HG02970 (cell line): ENCODE results near the gene SLC25A36.
"Not testable (repeated sequence)": the region's sequence is repeated elsewhere in the genome, so short reads cannot be mapped to it uniquely, and the experiment has no call there.

Experiments
- ATAC-seq: cut with Tn5 transposase; IDR thresholded peaks from one replicate; pipeline ENCODE4 v1.9.1; 2021; ENCODE audit warnings: mild to moderate bottlenecking, moderate library complexity, moderate number of reproducible peaks; ENCODE audit not compliant: unreplicated experiment, low FRiP score

Gene SLC25A36

DNA sequence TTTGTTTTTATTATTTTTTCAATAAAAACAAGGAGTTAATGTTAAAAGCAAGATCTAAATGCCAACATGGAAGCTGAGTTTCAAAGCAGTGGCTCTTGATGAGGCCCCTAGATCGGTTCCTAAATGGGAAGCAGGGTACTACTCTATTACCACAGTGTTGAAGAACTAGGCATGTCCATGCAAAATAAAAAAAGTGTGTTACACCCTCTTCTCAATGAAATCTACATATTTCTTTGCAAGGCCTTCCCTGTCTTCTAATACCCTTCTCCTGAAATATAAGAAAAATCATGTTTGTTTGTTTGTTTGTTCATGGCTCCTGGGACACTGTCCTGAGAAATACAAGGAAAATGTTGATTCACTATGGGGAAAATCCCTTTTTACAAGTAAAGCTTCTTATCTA, 12.2 kb upstream of the SLC25A36 start:
- ATAC-seq = no peak

DNA sequence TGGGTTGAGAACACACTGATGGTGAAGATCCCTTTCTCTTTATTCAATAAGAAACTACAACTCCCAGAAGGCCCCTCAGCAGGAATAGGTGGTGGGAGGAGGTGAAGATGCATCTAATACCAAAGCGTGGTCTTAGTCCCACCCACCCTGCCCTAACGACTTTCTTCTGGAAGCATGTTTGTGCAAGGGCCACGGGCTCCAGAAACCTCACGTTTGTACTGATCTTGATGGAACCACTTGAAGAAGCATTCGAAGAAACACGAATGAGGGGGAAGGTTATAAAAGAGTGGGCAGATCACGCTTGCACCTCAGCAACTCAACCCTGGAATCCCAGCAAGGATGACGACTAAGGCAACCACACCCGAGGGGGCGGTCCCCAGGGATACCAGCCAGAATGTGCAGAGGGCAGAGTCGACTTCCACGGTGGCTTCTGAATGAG, 10.6 kb upstream of the SLC25A36 start:
- no peak for ATAC-seq

DNA sequence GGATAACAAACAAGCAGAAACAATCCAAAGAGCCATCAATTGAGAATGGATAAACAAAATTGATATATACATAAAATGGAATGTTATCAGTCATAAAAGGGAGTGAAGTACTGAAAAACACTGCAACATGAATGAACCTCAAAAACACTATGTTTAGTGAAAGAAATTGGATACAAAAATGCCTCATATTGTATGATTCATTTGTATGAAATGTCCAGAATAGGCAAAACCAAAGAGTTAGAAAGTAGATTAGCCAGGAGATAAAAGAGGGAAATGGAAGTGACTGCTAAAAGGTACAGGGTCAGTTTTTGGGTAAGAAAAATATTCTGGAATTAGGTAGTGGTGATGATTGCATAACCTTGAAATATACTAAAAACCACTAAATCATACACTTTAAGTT, 9.8 kb upstream of the SLC25A36 start:
- ATAC-seq = no peak

DNA sequence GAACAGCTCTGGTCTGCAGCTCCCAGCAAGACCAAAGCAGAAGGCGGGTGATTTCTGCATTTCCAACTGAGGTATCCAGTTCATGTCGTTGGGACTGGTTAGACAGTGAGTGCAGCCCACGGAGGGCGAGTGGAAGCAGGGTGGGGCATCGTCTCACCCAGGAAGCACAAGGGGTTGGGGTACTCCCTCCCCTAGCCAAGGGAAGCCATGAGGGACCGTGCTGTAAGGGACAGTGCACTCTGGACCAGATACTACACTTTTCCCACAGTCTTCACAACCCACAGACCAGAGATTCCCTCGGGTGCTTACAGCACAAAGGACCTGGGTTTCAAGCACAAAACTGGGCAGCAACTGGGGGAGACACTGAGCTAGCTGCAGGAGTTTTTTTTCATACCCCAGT, 8.5 kb upstream of the SLC25A36 start:
- no peak for ATAC-seq

DNA sequence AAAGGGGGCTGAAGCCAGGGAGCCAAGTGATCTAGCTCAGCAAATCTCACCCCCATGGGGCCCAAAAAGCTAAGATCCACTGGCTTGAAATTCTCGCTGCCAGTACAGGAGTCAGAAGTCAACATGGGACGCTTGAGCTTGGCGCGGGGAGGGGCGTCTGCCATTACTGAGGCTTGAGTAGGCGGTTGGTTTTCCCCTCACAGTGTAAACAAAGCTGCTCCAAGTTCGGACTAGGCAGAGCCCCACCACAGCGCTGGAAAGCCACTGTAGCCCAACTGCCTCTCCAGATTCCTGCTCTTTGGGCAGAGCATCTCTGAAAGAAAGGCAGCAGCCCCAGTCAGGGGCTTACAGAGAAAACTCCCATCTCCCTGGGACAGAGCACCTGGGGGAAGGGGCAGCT, 8.1 kb upstream of the SLC25A36 start:
- ATAC-seq = no peak

DNA sequence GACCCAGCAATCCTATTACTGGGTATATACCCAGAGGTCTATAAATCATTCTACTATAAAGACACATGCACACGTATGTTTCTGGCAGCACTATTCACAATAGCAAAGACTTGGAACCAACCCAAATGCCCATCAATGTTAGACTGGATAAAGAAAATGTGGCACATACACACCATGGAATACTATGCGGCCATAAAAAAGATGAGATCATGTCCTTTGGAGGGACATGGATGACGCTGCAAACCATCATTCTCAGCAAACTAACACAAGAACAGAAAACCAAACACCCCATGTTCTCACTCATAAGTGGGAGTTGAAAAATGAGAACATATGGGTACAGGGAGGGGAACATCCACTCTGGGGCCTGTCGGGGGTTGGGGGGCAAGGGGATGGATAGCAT, 2.3 kb upstream of the SLC25A36 start:
- ATAC-seq = not testable (repeated sequence)

DNA sequence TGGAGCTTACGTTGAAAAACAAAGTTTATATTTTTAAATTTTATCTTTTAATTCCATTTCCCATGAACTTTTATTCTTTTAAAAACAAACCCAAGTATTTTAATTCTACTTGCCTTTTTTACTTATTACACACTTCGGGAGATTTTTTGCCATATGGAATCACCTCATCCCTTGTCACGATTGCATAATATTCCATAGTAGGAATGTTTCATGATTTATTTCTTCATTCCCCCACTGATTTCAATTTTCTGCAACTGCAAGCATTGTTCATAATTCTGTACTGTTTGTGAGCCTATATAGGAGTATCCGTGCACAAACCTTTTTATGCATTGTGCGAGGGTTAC, 574 bp upstream of the SLC25A36 start:
- ATAC-seq = no peak

DNA sequence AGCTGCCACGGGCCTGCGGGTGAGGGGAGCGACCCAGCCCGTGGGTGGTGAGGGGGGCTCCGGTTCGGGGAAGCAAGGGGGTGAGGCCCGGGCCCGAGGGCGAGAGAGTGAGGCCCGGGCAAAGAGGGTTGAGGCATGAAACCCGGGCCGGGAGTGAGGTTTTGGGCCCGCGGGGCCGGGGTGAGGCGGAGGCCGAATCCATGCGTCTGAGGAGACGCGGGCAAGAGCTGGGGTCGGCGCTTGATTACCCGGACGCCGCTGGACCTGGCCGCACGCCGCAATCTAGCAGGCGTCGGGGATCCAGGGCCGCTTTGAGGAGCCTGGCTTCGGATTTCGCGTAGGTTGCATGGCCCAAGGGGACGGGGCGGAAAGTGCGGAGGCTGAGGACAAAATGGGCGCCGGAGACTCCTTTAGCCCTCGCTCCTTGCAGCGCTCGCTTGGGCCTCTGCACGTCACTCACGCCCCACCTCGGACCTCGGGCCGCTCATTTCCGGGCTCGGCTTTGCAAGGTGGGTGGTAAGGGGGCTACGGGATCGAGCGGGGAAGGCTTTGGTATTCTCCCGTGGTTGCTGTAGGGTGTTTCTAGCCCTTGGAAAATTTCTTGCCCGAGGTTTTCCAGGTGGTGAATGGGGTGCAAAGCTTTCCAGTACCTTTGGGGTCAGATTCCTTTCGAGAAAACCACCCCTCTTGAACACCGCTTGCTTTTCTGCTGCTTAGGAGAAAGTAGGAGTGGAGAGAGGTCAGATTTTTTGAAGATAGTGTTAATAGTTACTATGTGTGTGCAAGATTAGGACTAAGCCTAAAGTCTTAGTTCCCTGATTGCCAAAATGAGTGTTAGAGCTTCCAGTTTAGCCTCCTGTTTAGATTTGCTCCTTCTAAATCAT, 827 bp downstream of the SLC25A36 start:
- peak; percentile 43 for ATAC-seq

DNA sequence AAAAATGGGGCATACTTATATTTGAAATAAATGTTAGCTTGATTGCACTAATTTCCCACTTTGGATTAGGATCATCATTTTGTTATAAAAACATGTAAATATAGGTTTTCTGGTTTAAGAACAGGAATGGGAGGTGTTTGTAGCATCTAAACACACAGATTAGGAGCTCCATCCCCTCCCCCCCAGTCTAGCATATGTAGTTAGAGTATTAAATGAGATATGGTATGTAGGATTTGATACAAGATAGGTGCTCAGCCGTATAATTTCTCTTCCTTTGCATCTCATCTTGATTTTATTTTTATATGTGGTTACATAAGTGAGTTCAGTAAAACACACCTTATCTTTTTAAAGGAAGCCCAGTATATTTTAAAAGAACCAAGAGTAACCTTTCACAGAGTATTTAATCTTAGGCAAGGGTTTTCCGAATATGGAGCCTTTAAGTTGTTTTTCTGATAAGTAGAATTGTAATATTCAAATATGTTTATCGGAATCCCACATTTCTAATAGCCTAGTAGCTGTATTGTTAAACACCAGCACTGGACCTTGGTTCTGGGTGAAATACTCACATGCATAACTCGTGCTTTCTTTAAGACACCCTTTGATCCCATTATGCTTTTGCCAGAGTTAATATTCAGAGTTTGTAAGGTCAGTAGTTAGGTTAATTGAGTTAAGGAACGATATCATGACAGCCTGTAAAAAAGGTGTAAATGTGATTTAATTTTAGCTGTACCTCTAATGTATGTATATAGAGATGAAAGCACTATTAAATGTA, 2.3 kb downstream of the SLC25A36 start:
- ATAC-seq = no peak

DNA sequence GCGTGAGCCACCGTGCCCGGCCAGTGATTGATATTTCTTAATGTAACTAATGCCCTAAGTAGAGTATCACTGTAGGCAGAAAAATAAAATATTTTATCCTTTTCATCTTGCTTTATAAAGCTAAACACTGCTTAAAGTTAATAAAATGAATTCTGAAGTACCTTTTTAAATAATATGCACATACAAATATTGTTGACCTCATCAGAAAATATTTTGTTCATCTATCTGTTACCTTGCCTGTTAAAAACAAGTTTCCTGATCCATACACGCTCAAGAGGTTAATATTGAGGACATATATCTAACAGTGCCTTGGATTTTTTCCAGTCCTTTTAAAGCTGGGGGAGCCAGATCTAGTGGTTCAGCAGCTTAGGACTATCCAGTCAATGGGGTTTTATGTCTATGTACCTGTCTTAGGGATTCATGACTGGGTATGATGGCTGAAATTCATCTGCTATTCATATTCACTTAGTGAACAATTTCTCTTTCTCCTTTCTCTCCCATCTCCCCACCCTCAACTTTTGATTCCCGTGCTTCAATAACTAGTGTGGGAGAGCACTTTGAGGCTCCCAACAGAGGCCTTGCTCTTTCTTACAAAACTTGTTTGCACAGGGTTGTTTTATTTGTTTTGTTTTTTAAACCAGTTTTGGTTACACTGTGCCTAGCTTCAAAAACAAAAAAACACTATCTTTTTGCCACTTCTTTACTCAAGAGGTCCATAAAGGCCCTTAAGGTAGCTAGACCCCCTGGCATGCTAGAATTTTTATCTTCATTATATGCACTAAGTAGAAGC, 7.0 kb downstream of the SLC25A36 start:
- ATAC-seq = no peak

DNA sequence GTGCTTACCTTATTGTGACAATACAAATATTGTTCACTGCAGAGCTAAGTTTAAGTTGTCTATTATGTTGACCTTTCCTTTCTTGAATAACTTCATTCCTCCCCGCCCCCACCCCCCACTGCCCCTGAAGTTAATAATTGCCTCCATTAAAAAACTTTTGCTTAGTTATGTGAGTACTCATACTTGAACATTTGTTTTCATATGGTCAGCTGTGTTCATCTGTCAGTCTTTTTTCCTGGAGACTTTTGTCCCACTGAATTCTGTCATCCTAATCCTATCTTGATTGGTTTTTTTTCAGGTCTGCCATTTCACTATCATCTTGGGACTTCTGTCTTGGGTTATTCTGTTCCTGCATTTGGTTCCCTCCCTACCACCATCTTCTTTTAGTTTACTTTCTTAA, 8.5 kb downstream of the SLC25A36 start:
- no peak for ATAC-seq

DNA sequence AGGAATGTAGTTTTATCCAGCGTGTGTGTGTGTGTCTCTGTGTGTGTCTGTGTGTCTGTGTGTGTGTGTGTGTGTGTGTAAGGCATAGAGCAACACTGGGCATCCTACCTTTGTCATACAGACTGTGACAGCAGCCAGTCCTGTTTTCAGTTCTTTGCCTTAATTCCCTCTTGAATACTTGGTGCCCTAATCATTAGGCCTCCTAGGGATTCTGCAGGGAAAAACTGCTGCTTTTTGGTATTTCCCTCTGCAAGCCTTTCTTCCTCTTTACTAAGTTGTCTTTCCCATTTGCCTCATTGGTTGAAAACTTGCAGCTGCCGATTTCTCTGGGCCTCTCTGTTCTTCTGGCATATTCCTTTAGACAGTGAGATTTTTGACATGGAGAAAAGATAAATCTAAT, 9.2 kb downstream of the SLC25A36 start:
- ATAC-seq = no peak

DNA sequence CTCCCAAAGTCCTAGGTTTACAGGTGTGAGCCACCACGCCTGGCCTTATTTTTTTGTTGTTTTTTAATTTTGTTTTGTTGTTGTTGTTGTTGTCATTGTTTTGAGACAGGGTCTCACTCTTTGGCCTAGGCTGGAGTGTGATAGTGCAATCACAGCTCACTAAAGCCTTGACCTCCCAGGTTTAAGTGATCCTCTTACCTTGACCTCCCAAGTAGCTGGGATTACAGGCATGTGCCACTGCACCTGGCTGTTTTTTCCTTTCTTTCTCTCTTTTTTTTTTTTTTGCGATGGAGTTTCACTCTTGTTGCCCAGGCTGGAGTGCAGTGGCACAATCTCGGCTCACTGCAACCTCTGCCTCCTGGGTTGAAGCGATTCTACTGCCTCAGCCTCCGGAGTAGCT, 10.1 kb downstream of the SLC25A36 start:
- ATAC-seq = not testable (repeated sequence)

DNA sequence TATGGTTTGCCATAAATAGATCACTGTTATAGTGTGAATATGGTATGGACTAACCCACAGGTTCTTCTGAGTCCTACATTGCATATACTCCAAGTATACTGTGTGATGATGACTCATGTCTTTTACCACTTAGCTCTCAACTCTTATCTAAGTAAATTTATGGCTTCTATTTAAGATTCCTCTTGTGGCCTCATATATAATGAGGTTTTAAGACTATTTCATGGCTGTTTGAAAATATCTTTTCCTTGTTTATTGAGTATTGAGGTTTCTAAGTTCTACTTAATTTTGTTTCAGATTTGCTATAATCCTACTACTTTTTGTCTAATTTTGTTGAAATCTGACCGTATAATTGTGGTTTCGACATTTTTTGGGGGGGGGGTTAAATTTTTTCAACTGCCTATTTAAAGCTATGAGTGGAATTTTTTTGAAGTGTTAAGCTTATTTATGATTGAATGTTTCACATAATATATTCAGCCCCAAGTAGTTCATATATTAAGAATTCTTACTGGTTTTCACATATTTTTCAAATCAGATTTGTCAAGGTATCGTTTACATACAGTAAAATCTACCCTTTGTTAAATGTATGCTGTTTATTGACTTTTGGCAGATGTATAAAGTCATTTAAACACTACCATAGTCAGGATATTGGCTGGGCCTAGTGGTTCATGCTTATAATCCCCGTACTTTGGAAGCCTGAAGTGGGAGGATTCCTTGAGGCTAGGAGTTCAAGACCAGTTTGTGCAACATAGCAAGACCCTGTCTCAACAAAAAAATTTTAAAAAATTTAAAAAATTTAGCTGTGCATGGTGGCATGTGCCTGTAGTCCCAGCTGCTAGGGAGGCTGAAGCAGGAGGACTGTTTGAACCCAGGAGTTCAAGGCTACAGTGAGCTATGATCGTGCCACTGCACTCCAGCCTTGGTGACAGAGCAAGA, 11.7 kb downstream of the SLC25A36 start:
- ATAC-seq = no peak

DNA sequence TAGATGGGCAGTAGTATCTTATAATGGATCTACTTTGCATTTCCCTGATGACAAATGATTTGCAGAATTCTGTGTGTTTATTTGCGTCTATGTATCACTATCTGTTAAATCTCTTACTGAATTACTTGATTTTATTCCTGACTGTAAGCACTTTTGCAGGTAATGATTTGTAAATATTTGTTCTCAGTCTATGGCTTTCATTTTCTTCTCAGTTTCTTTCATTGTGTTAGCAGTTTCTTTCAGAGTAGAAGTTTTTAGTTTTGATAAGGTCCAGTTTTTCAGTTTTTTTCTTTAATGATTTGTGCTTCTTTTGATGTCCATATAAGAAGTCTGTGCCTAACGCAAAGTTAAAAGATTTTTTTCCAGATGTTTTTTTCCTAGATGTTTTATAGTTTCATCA, 12.9 kb downstream of the SLC25A36 start:
- no peak for ATAC-seq

DNA sequence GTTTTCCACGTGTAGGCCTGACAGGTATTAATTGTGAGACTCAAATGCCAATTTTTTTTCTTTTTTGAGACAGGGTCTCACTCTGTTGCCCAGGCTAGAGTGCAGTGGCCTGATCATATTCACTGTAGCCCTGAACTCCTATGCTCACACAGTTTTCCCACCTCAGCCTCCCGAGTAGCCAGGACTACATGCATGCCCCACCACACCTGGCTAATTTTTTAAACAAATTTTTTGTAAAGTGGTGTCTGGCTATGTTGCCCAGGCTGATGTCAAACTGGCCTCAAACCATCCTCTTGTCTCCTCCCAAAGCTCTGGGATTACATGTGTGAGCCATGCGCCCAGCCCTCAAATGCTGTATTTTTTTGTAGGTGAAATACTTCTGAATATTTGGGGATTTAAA, 14.0 kb downstream of the SLC25A36 start:
- ATAC-seq = no peak

DNA sequence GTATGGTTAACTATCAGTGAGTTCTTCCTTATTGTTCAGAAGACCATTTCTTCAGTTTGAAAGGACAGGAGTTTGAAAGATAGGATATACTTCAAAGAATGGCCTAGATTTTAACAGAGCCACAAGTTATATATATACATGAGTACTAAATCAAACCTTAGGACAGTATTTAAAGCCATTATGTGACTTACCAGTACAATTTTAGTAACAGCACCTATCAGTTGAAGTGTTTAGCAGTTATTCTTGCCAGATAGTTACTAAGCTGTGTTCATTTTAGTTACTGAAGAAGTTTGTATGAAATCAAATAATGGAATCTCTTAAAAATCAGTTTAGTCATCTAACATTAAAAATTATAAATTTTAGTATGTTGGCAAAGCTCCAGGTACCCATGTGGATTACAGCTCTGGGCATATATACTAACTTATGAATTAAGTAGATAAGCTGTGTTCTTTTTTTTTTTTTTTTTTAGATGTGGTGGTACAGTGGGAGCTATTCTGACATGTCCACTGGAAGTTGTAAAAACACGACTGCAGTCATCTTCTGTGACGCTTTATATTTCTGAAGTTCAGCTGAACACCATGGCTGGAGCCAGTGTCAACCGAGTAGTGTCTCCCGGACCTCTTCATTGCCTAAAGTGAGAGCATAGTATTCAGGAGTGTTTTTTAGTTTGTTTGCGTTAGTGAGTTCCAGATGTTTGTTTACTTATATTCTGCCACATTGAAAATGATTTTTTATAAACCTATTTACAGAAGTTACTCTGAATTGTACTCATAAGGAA, 14.6 kb downstream of the SLC25A36 start:
- no peak for ATAC-seq

DNA sequence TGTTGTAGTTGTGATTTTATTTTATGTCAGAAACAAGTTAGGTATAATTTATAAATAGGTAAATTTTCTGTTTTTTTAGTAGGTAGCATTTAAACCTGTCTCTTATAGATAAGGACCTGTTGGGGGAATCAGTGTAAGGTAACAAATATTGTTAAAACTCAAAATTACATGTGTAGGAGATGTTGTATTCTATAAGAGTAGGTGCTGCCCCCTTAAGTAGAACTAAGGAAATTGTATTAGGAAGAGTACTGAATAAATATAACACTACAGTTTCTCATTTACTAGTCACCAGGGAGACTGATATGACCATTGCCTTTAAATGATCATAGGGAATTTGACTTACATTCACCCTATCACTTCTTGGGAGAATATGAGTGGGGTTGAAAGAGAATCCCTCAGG, 31.2 kb downstream of the SLC25A36 start:
- no peak for ATAC-seq

DNA sequence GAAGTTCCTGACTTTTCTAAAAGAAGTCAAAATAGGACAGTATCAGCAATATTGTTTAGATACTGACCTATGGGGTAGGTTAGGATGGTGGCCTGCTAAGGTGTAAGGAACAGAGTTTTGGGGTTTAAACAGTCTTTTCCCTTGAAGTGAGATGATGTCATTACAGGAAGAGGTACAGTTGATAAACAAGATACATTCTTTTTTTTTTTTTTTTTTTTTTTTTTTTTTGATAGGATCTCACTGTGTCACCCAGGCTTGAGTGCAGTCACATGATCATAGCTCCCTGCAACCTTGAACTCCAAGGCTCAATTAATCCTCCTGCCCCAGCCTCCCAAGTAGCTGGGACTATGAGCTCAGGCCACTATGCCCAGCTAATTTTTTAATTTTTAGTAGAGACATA, 33.3 kb downstream of the SLC25A36 start:
- no peak for ATAC-seq
